ENCODE data around the gene HELB. TPM values are rescaled to one million over a fixed set of nuclear protein-coding genes. Genes with fewer than 3 reads are reported as not detected.
"Not testable (repeated sequence)": the region's sequence is repeated elsewhere in the genome, so short reads cannot be mapped to it uniquely, and the experiment has no call there.

HELB gene
- polyA plus RNA-seq, 1 experiment: 2.0 TPM

GRCh38 chr12:66297080-66297479 lies 5.2 kb upstream of the HELB start:
- DNase-seq (ENCODE audit: low read depth, low spot score): no peak
- ChIA-PET POLR2A (no interaction called here), CTCF (no interaction called here)
- H3K9me3 ChIP-seq (ENCODE audit: control insufficient read depth, insufficient read depth, low read length): no peaks in the 10 kb centered on the region
- TF ChIP-seq CTCF (IDR thresholded peaks at IDR 0.05; ENCODE audit: low read depth, low read length): no peak
- peaks cover 2% of the 10 kb centered on the region for H3K27me3 ChIP-seq (ENCODE audit: control insufficient read depth, insufficient read depth, low read length)
- no peak overlapping the region for H3K27ac ChIP-seq (ENCODE audit: low read depth, low read length)
- H3K4me3 ChIP-seq (ENCODE audit: low read depth, low read length): no peak overlapping the region

DNA sequence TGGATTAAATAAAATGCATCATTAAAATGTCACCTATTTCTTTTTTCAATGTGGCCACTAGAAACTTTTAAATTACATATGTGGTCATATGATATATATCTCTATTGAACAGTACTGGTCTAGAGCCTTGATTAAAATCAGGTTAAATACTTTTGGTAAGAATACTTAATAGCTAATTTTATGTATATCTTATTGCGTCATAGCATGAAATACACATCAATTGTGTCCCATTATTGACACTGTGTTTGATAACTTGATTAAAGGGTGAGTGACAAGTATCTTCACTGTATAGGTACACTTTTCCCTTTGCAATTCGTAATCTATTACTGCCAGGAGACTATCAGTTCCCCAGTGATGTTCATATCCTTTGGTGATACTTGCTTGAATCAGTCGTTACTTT lies 4.4 kb upstream of the HELB start:
- H3K4me3 ChIP-seq (ENCODE audit: low read depth, low read length): no peak overlapping the region
- no peak for DNase-seq (ENCODE audit: low read depth, low spot score)
- ChIA-PET POLR2A (no interaction called here), CTCF (interaction anchor here (1.8 kb wide), 1 partner anchor 28 kb away, joined by 5 read pairs; no protein-coding TSS in a partner anchor)
- H3K27me3 ChIP-seq (ENCODE audit: control insufficient read depth, insufficient read depth, low read length): peaks cover 2% of the 10 kb centered on the region
- H3K9me3 ChIP-seq (ENCODE audit: control insufficient read depth, insufficient read depth, low read length): no peaks in the 10 kb centered on the region
- no peak for TF ChIP-seq CTCF (IDR thresholded peaks at IDR 0.05; ENCODE audit: low read depth, low read length)
- no peak overlapping the region for H3K27ac ChIP-seq (ENCODE audit: low read depth, low read length)

- Histone ChIP-seq H3K27ac (ENCODE audit: low read depth, low read length) (peak overlapping the region; percentile 80), H3K9me3 (ENCODE audit: control insufficient read depth, insufficient read depth, low read length) (no peaks in the 10 kb centered on the region), H3K4me3 (ENCODE audit: low read depth, low read length) (peak overlapping the region; percentile 99), H3K27me3 (ENCODE audit: control insufficient read depth, insufficient read depth, low read length) (peaks cover 2% of the 10 kb centered on the region)
- no peak for TF ChIP-seq CTCF (IDR thresholded peaks at IDR 0.05; ENCODE audit: low read depth, low read length)
- POLR2A ChIA-PET: interaction anchor here (0.6 to 1.3 kb wide), 3 partner anchors 11 to 133 kb away, joined by 3 to 8 read pairs (median 4); partner anchors contain the start of gene TMBIM4
- CTCF ChIA-PET: interaction anchor here (0.6 to 1.7 kb wide), 12 partner anchors 9 to 158 kb away, joined by 3 to 14 read pairs (median 5); partner anchors contain the start of gene TMBIM4
- no peak for DNase-seq (ENCODE audit: low read depth, low spot score)
These were observed 505 bp downstream of the HELB start for GRCh38 chr12:66302827-66303169.

- ChIA-PET CTCF (interaction anchor here (0.6 to 1.7 kb wide), 7 partner anchors 9 to 158 kb away, joined by 3 to 14 read pairs (median 6); no protein-coding TSS in a partner anchor), POLR2A (interaction anchor here (1.2 kb wide), 1 partner anchor 11 kb away, joined by 4 read pairs; no protein-coding TSS in a partner anchor)
- H3K9me3 ChIP-seq (ENCODE audit: control insufficient read depth, insufficient read depth, low read length); H3K27me3 ChIP-seq (ENCODE audit: control insufficient read depth, insufficient read depth, low read length); DNase-seq (ENCODE audit: low read depth, low spot score); H3K27ac ChIP-seq (ENCODE audit: low read depth, low read length): not testable (repeated sequence)
- peak overlapping the region; percentile 99 for H3K4me3 ChIP-seq (ENCODE audit: low read depth, low read length)
These were observed 1.1 kb downstream of the HELB start for GRCh38 chr12:66303316-66303804.

DNA sequence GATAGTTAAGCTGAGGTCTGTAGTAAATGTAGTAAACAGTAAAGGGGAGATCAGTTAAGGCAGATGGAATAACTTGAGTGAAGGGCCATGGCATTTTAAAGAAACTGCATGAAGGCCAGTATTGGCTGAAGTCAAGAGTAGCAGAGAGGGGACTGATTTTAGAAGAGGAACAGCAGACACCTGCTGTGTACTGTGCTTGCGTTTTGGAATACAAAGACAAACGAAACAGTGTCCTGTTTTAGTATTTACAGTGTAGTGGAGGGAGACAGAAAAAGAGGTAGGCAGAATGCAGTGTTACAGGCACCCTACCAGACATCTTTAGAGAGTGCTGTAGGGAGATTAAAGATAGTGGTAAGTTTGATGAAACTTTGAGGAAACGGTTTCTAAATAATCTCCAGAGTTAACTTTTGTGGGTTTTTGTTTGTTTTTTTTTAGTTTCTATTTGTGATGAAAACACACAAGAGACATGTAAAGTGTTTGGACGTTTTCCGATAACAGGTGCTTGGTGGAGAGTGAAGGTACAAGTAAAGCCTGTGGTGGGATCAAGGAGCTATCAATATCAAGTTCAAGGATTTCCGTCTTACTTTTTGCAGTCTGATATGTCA lies 2.1 kb downstream of the HELB start:
- Histone ChIP-seq H3K4me3 (ENCODE audit: low read depth, low read length) (no peak overlapping the region), H3K27ac (ENCODE audit: low read depth, low read length) (no peak overlapping the region), H3K9me3 (ENCODE audit: control insufficient read depth, insufficient read depth, low read length) (no peaks in the 10 kb centered on the region), H3K27me3 (ENCODE audit: control insufficient read depth, insufficient read depth, low read length) (no peaks in the 10 kb centered on the region)
- no peak for TF ChIP-seq CTCF (IDR thresholded peaks at IDR 0.05; ENCODE audit: low read depth, low read length)
- ChIA-PET CTCF (interaction anchor here (0.6 kb wide), 1 partner anchor 307 kb away, joined by 3 read pairs; no protein-coding TSS in a partner anchor), POLR2A (no interaction called here)
- no peak for DNase-seq (ENCODE audit: low read depth, low spot score)
